Measurements from ENCODE around the gene PSMB2. TPM values are rescaled to one million over a fixed set of nuclear protein-coding genes. Genes with fewer than 3 reads are reported as not detected.

The PSMB2 gene
- total RNA-seq, 1 donor from 2014 or later: 39.9 TPM

DNA sequence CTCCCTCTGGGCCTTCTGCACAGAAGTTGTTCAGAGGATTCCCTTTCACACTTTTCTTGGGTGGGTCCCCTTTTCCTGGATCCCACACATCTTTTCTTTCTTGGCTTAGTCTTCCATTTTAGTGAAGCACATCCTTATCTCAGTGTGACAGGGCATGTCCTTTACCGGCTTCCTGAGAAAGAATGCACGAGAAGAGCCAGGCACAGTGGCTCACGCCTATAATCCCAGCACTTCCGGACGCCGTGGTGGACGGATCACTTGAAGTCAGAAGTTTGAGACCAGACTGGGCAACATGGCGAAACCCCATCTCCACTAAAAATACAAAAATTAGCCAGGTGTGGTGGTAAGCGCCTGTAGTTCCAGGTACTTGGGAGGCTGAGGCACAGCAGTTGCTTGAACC lies 22.1 kb upstream of the PSMB2 start:
- no peak for TF ChIP-seq CTCF (IDR thresholded peaks at IDR 0.05; ENCODE audit: borderline replicate concordance)
- intact Hi-C loops (cut with micrococcal nuclease): no loop called here
- H3K4me1 ChIP-seq: no peaks in the 10 kb centered on the region
- peaks cover 52% of the 10 kb centered on the region for H3K27me3 ChIP-seq (ENCODE audit: low read depth)
- H3K4me3 ChIP-seq: no peak overlapping the region
- no peak for DNase-seq
- H3K27ac ChIP-seq (replicated peaks): no peak overlapping the region
- no peaks in the 10 kb centered on the region for H3K36me3 ChIP-seq
- no peaks in the 10 kb centered on the region for H3K9me3 ChIP-seq (replicated peaks)

GRCh38 chr1:35661474-35661795 lies 20.1 kb upstream of the PSMB2 start:
- Histone ChIP-seq H3K4me1 (no peaks in the 10 kb centered on the region), H3K36me3 (no peaks in the 10 kb centered on the region), H3K27ac (replicated peaks) (no peak overlapping the region), H3K4me3 (no peak overlapping the region), H3K9me3 (replicated peaks) (no peaks in the 10 kb centered on the region), H3K27me3 (ENCODE audit: low read depth) (peaks cover 32% of the 10 kb centered on the region)
- no peak for DNase-seq
- intact Hi-C loops (cut with micrococcal nuclease): no loop called here
- TF ChIP-seq CTCF (IDR thresholded peaks at IDR 0.05; ENCODE audit: borderline replicate concordance): no peak

DNA sequence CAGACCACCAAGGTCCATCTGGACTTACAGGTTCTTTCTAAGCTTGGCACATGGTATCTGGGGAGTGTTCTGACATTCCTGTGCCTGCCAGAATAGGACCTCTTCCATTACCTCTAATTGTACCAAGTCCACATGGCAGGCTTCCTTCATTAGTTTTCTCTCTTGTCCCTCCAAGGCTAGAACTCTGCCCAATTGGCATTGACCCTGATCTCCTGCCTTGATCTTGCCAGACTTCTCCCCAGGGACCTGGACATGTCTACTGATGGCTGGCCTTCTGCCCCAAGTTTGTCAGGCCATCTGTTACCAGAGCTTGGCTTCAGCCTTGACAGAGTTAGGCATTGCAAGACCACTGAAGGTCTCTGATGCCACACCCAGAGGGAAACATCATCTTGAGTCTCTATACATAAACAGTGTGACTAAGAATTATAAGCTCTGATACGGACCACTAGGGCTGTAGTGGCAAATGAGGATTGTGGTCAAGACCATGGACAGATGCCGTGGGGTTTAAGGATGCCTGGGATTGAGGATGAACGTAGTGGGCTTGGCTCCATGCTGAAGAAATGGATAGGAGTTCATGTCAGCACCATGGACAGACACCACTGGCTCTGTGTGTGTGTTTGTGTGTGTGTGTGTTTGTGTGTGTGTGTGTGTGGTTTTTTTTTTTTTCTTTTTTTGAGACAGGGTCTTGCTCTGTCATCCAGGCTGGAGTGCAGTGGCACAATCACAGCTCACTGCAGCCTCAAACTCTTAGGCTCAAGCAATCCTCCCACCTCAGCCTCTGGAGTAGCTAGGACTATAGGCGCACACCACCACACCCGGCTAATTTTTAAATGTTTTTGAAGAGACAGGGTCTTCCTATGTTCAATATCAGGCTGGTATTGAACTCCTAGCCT lies 19.5 kb upstream of the PSMB2 start:
- Histone ChIP-seq H3K27me3 (ENCODE audit: low read depth) (peaks cover 26% of the 10 kb centered on the region), H3K36me3 (no peaks in the 10 kb centered on the region), H3K9me3 (replicated peaks) (no peaks in the 10 kb centered on the region), H3K4me3 (no peak overlapping the region), H3K27ac (replicated peaks) (no peak overlapping the region), H3K4me1 (no peaks in the 10 kb centered on the region)
- no peak for TF ChIP-seq CTCF (IDR thresholded peaks at IDR 0.05; ENCODE audit: borderline replicate concordance)
- intact Hi-C loops (cut with micrococcal nuclease): no loop called here
- no peak for DNase-seq

DNA sequence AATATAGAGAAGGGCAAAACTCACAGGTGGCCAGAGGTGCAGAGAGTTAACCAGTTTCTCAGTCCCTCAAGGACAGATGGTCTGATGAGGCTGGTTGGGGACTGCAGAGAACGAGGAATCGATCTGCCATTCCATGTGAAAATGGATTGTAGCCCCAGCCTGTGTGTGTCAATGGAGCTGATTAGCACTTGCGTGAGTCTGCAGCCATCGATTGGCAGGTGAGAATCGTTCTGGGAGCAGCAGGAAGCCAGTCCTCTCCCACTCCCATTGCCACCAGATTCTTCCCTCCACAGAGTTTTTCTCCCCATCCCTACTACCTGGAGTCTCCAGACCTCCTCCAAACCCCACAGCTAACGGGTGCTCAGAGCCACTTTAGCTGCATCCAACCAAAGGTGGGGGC lies 18.3 kb upstream of the PSMB2 start:
- peaks cover 14% of the 10 kb centered on the region for H3K27me3 ChIP-seq (ENCODE audit: low read depth)
- DNase-seq: no peak
- no peak overlapping the region for H3K27ac ChIP-seq (replicated peaks)
- no peak overlapping the region for H3K4me3 ChIP-seq
- no peaks in the 10 kb centered on the region for H3K9me3 ChIP-seq (replicated peaks)
- H3K36me3 ChIP-seq: no peaks in the 10 kb centered on the region
- H3K4me1 ChIP-seq: no peaks in the 10 kb centered on the region
- no peak for TF ChIP-seq CTCF (IDR thresholded peaks at IDR 0.05; ENCODE audit: borderline replicate concordance)
- intact Hi-C loops (cut with micrococcal nuclease): no loop called here

DNA sequence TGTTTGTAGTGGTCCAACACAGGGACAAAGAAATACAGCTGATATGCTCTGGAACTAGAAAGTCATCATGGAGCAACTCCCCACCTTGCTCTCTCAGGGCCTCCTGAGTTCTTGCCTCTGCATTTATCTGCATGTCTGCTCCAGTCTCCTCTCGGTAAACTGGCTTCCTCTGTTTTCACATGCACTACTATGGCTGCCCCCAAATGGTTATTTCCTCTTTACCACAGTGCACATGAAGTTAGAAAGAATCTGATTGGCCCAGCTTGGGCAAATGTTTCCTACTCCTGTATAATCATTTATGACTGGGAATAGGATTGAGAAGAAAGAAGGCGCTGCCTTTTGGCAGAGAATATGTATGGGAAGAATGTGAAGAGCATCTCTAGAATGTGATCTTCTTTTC lies 16.5 kb upstream of the PSMB2 start:
- DNase-seq: no peak
- TF ChIP-seq CTCF (IDR thresholded peaks at IDR 0.05; ENCODE audit: borderline replicate concordance): no peak
- Histone ChIP-seq H3K27ac (replicated peaks) (no peak overlapping the region), H3K27me3 (ENCODE audit: low read depth) (peaks cover 12% of the 10 kb centered on the region), H3K4me1 (no peaks in the 10 kb centered on the region), H3K9me3 (replicated peaks) (no peaks in the 10 kb centered on the region), H3K36me3 (no peaks in the 10 kb centered on the region), H3K4me3 (no peak overlapping the region)
- intact Hi-C loops (cut with micrococcal nuclease): no loop called here

Data from left ventricle myocardium inferior (tissue), 1 donor.